ENCODE data around the gene LPP. TPM values are rescaled to one million over a fixed set of nuclear protein-coding genes. Genes with fewer than 3 reads are reported as not detected.

The LPP gene
- total RNA-seq, 4 donors from 2014 or later: 45.9 to 81.1 (median 63.0) TPM

DNA sequence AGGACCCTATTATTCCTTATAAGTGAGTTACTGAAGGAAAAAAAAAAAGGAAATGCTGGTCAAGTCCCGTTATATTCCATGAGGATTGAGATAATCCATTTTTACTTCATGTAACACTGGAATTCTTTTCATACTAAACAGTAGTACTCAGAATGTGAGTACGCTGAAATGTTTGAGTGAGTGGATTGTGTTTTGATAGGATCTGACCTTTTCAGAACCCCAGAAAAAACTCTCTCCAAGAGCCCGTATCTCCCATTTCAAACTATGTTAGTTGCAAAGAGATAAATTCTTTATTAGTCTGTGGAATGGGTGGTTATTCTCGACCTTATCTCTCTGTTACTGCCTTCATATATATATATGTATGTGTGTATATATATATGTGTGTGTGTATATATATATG, 2.5 kb upstream of the LPP start:
- no peak for DNase-seq (ENCODE audit: low spot score in 2 of 2)
- intact Hi-C loops (cut with DNase I; ENCODE audit: low total_unique reads): loop anchor here (5.0 kb wide), 1 partner anchor 404 kb away; the partner anchor contains the start of gene BCL6
- WGBS, 2 donors: 88 to 90% methylated on average over 4 of the region's 4 CpGs
- TF ChIP-seq POLR2A (IDR thresholded peaks at IDR 0.05): no peak
- TF ChIP-seq, protein P1, sequence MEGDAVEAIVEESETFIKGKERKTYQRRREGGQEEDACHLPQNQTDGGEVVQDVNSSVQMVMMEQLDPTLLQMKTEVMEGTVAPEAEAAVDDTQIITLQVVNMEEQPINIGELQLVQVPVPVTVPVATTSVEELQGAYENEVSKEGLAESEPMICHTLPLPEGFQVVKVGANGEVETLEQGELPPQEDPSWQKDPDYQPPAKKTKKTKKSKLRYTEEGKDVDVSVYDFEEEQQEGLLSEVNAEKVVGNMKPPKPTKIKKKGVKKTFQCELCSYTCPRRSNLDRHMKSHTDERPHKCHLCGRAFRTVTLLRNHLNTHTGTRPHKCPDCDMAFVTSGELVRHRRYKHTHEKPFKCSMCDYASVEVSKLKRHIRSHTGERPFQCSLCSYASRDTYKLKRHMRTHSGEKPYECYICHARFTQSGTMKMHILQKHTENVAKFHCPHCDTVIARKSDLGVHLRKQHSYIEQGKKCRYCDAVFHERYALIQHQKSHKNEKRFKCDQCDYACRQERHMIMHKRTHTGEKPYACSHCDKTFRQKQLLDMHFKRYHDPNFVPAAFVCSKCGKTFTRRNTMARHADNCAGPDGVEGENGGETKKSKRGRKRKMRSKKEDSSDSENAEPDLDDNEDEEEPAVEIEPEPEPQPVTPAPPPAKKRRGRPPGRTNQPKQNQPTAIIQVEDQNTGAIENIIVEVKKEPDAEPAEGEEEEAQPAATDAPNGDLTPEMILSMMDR (IDR thresholded peaks at IDR 0.05): no peak
- no peak overlapping the region for H3K4me3 ChIP-seq (ENCODE audit: low read depth, poor library complexity, severe bottlenecking)

DNA sequence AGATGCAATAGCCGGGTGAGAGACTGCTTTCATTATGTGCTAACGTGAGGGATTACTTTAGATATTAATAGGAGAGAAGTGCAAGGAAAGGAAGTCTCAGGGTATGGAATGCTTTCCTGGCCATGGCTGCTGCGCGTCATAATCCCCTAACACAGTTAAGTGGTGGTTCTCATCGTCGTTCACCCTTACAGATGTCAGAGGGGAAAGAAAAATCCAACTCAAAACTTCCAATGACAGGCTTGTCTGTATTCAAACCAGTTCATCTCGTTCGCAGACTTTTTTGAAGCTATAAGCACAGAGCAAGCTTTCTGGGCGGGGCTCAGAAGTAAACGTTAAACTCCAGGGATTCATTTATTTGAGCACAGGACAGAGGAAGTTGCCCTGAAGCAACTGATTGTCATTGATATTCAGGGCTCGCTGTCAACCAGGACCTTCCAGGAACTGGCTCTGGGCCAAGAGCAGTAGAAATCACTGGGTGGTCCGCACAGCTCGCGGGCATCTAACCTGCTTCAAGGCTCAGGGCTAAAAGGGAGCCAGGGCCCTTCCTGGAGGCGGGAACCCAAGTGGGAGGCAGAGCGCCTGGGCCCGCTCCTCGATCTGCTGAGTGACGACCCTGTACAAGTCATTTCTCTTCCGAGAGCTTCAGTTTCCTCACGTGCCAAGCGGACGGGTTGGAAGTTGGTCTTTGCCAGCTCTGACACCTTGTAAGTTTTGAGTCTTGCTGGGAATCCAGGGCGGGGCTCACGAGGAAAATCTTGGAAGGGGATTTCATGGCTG, 1.1 kb upstream of the LPP start:
- intact Hi-C loops (cut with DNase I; ENCODE audit: low total_unique reads): loop anchor here (5.0 kb wide), 1 partner anchor 406 kb away; the partner anchor contains the start of gene BCL6
- no peak for TF ChIP-seq POLR2A (IDR thresholded peaks at IDR 0.05)
- TF ChIP-seq, protein P1 (IDR thresholded peaks at IDR 0.05): no peak
- peak; percentile 72 to 93 for DNase-seq (ENCODE audit: low spot score in 2 of 2)

DNA sequence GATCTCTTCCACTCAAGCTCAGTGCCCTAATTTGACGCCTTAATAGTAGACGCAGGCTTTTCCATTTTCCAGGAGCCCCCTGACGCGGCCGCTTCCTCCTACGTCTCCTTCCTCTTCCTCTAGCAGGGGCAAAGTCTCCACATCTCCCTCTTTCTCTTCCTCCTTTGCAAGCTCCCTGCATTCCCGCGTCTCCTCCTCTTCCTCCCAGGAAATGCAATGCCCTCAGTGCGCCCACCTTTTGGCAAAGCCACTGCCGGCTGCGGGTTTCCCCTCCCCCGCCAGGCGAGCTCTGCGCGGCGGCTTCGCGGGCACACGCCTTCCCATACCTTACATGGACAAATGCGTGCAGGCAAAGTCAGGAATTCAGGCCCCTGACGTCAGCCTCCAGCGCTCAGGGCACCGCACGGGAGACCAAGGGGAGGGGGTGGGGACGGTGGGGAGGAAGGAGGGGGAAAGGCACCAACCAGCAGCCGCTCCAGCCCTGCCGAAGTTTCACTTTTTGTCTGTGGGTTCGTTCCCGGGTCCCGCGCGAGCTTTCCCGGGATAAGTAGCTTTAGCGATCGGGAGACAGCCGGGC, 432 bp upstream of the LPP start:
- TF ChIP-seq, protein P1 (IDR thresholded peaks at IDR 0.05): no peak
- no peak for TF ChIP-seq POLR2A (IDR thresholded peaks at IDR 0.05)
- peak overlapping the region; percentile 72 for H3K4me3 ChIP-seq (ENCODE audit: low read depth, poor library complexity, severe bottlenecking)
- DNase-seq (ENCODE audit: low spot score in 2 of 2): peak; percentile 78 to 95
- intact Hi-C loops (cut with DNase I; ENCODE audit: low total_unique reads): loop anchor here (5.0 kb wide), 1 partner anchor 406 kb away; the partner anchor contains the start of gene BCL6
- WGBS, 2 donors: 0% methylated on average over 32 to 36 of the region's 36 CpGs

More for the DNA sequence above, 1.1 kb upstream of the LPP start:
- 14 to 19% methylated on average over 25 of the region's 25 CpGs for WGBS, 2 donors
- peak overlapping the region; percentile 72 for H3K4me3 ChIP-seq (ENCODE audit: low read depth, poor library complexity, severe bottlenecking)

DNA sequence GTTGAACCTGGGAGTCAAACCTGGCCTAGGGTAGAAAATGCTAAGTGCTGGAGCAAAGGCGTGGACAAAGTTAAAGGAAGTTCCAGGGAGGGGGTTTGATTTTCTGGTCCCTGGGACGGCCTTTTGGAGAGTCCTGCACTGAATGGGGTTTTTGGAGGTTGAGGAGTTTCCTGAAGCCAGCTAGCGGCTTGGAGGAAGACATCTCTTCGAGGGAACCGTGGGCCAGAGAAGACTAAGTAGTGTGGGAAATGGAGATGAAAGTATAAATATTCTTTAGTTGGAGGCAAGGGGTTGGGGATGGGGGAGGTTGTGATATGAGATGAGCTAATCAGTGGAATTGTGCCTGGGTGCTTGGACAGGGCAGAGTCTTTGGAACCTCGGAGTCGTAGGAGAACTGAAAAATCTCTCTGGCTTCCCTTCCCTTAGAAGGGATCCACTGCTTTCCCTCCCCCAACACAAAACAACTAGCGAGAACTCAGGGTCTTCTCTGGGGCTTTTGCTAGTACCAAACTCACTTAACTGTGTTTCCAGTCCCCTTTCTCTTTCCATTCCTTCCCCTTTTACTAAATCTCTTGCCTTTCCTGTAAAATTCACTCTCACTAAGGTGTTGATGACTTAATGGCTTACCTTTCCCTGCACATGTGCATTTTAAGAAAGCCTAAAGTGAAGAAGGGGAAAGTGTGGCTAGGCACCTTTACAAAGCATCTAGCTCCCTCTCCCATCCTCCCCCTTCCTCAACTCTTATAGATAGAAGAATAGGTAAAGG, 1.0 kb downstream of the LPP start:
- DNase-seq (ENCODE audit: low spot score in 2 of 2): peak in 1 of 2 donors; percentile 81
- TF ChIP-seq, protein P1 (IDR thresholded peaks at IDR 0.05): no peak
- no peak for TF ChIP-seq POLR2A (IDR thresholded peaks at IDR 0.05)
- intact Hi-C loops (cut with DNase I; ENCODE audit: low total_unique reads): loop anchor here (5.0 kb wide), 1 partner anchor 408 kb away; the partner anchor contains the start of gene BCL6
- WGBS, 2 donors: 25 to 32% methylated on average over 8 of the region's 8 CpGs
- peak overlapping the region; percentile 72 for H3K4me3 ChIP-seq (ENCODE audit: low read depth, poor library complexity, severe bottlenecking)

DNA sequence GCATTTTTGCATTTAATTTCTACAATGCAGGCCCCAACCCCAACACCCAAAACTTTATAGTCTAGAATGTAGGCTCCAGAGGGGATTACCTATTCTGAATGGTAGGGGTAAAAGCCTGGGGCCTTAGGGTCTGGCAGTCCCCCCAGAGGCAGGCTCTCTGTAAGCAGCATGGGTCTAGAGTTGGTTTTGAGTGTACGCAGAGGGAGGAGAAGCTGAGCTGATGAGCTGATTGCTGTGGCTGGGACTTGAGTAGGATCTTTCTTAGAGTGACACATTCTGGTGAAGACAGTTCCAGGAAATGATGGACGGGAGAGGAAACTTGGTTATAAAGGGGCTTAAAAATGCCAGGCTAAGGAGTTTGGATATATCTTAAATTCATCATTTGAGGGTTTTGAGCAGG, 2.1 kb downstream of the LPP start:
- TF ChIP-seq POLR2A (IDR thresholded peaks at IDR 0.05): no peak
- TF ChIP-seq, protein P1 (IDR thresholded peaks at IDR 0.05): no peak
- intact Hi-C loops (cut with DNase I; ENCODE audit: low total_unique reads): no loop called here
- DNase-seq (ENCODE audit: low spot score in 2 of 2): peak in 1 of 2 donors; percentile 61
- no peak overlapping the region for H3K4me3 ChIP-seq (ENCODE audit: low read depth, poor library complexity, severe bottlenecking)
- 47 to 67% methylated on average over 2 of the region's 2 CpGs for WGBS, 2 donors
